ENCODE results near the gene ASCL5. TPM values are rescaled to one million over a fixed set of nuclear protein-coding genes. Genes with fewer than 3 reads are reported as not detected.

ASCL5 gene
- total and polyA plus RNA-seq, 12 donors = 0.10 TPM; not detected in 11

GRCh38 chr1:201092738-201093137 lies 34.2 kb downstream of the ASCL5 start:
- H3K27me3 ChIP-seq = no peaks in the 10 kb centered on the region
- WGBS, 4 donors = 50 to 63% (median 56%) methylated on average over 3 of the region's 3 CpGs
- no peaks in the 10 kb centered on the region for H3K4me1 ChIP-seq (replicated peaks in 1 of 2)
- no peak for DNase-seq
- H3K36me3 ChIP-seq (replicated peaks in 1 of 2) = no peaks in the 10 kb centered on the region
- no peak overlapping the region for H3K27ac ChIP-seq
- TF ChIP-seq POLR2A (IDR thresholded peaks at IDR 0.05) (no peak), CTCF (IDR thresholded peaks at IDR 0.05) (no peak)
- intact Hi-C loops (cut with DNase I) = no loop called here
- H3K4me3 ChIP-seq = no peak overlapping the region
- no peaks in the 10 kb centered on the region for H3K9me3 ChIP-seq (replicated peaks in 1 of 3)

- H3K27ac ChIP-seq = no peak overlapping the region
- no peaks in the 10 kb centered on the region for H3K4me1 ChIP-seq (replicated peaks in 1 of 2)
- H3K9me3 ChIP-seq (replicated peaks in 1 of 3) = no peaks in the 10 kb centered on the region
- H3K36me3 ChIP-seq (replicated peaks in 1 of 2) = no peaks in the 10 kb centered on the region
- no peak overlapping the region for H3K4me3 ChIP-seq
- TF ChIP-seq CTCF (IDR thresholded peaks at IDR 0.05) (no peak), POLR2A (IDR thresholded peaks at IDR 0.05) (no peak)
- DNase-seq = no peak
- 77 to 86% (median 85%) methylated on average over 4 of the region's 4 CpGs for whole genome bisulfite sequencing, 4 donors
- no peaks in the 10 kb centered on the region for H3K27me3 ChIP-seq
- intact Hi-C loops (cut with DNase I) = no loop called here
Measured at GRCh38 chr1:201091256-201091655, 35.7 kb downstream of the ASCL5 start.

GRCh38 chr1:201090541-201090940 lies 36.4 kb downstream of the ASCL5 start:
- DNase-seq = no peak
- Histone ChIP-seq H3K4me1 (replicated peaks in 1 of 2) (no peaks in the 10 kb centered on the region), H3K36me3 (replicated peaks in 1 of 2) (no peaks in the 10 kb centered on the region), H3K27me3 (no peaks in the 10 kb centered on the region), H3K9me3 (replicated peaks in 1 of 3) (no peaks in the 10 kb centered on the region), H3K4me3 (no peak overlapping the region), H3K27ac (no peak overlapping the region)
- TF ChIP-seq POLR2A (IDR thresholded peaks at IDR 0.05) = no peak
- 78 to 91% (median 89%) methylated on average over 4 of the region's 4 CpGs for WGBS, 4 donors
- intact Hi-C loops (cut with DNase I) = no loop called here

GRCh38 chr1:201089596-201089995 lies 37.4 kb downstream of the ASCL5 start:
- Histone ChIP-seq H3K27ac (no peak overlapping the region), H3K9me3 (replicated peaks in 1 of 3) (no peaks in the 10 kb centered on the region), H3K4me3 (no peak overlapping the region), H3K27me3 (no peaks in the 10 kb centered on the region), H3K4me1 (replicated peaks in 1 of 2) (no peaks in the 10 kb centered on the region), H3K36me3 (replicated peaks in 1 of 2) (no peaks in the 10 kb centered on the region)
- no peak for DNase-seq
- WGBS, 4 donors = 85 to 92% (median 90%) methylated on average over 5 of the region's 5 CpGs
- no peak for TF ChIP-seq POLR2A (IDR thresholded peaks at IDR 0.05)
- TF ChIP-seq CTCF (IDR thresholded peaks at IDR 0.05) = no peak
- intact Hi-C loops (cut with DNase I) = loop anchor here (5.0 to 10.0 kb wide), 2 partner anchors 98 to 135 kb away; no protein-coding TSS in a partner anchor

- intact Hi-C loops (cut with DNase I) = loop anchor here (5.0 to 10.0 kb wide), 2 partner anchors 98 to 136 kb away; no protein-coding TSS in a partner anchor
- H3K9me3 ChIP-seq (replicated peaks in 1 of 3) = no peaks in the 10 kb centered on the region
- H3K27me3 ChIP-seq = no peaks in the 10 kb centered on the region
- no peaks in the 10 kb centered on the region for H3K4me1 ChIP-seq (replicated peaks in 1 of 2)
- TF ChIP-seq POLR2A (IDR thresholded peaks at IDR 0.05) = no peak
- TF ChIP-seq CTCF (IDR thresholded peaks at IDR 0.05) = no peak
- 89 to 94% (median 91%) methylated on average over 16 to 19 of the region's 19 CpGs for WGBS, 4 donors
- H3K4me3 ChIP-seq = no peak overlapping the region
- H3K27ac ChIP-seq = no peak overlapping the region
- no peak for DNase-seq
- no peaks in the 10 kb centered on the region for H3K36me3 ChIP-seq (replicated peaks in 1 of 2)
Measured at GRCh38 chr1:201088901-201089525, 38.0 kb downstream of the ASCL5 start.

All from adrenal gland (tissue), 12 donors.